H1 (cell line): ENCODE data around the gene GPR39. TPM values are rescaled to one million over a fixed set of nuclear protein-coding genes. Genes with fewer than 3 reads are reported as not detected.

Source experiments
- CTCF ChIA-PET: fragments of 300-600 bp; sonication (Branson Sonifier 250); formaldehyde crosslinking; loops from one replicate; lab custom pipeline; 2021; ENCODE audit not compliant: partially characterized antibody; lab: Charles Lee
- POLR2A ChIA-PET: fragments of 300-600 bp; sonication (Branson Sonifier 250); formaldehyde crosslinking; loops from one replicate; lab custom pipeline; 2021; ENCODE audit warnings: inconsistent platforms; ENCODE audit not compliant: partially characterized antibody; lab: Charles Lee
- DNase-seq, 2 experiments: peaks; one replicate each; pipeline versions ENCODE4 v3.0.0 to v3.0.0-alpha.2; 2010 to 2022; ENCODE audit warnings: low spot score in 2 of 2, low read depth in 1 of 2, mixed read lengths in 1 of 2
- FAIRE-seq: peaks from 2 replicates; lab custom pipeline; 2011; peaks lifted over from hg19 to GRCh38; lab: Jason Lieb, UNC
- H2AFZ ChIP-seq: 2 replicates; pipeline ENCODE4 v1.8.1; 2012; ENCODE audit warnings: low read length, inconsistent platforms
- H2AK5ac ChIP-seq: 2 replicates; pipeline ENCODE4 v1.6.1; 2013; ENCODE audit warnings: low read depth, low read length
- H2BK120ac ChIP-seq: replicated peaks from 2 replicates; pipeline ENCODE3; 2013; ENCODE audit warnings: low read depth, low read length, inconsistent platforms
- H2BK12ac ChIP-seq: 2 replicates; pipeline ENCODE4 v1.6.1; 2013; ENCODE audit warnings: low read depth, low read length
- H2BK15ac ChIP-seq: 2 replicates; pipeline ENCODE4 v1.6.1; 2013; ENCODE audit warnings: low read length
- H2BK20ac ChIP-seq: 2 replicates; pipeline ENCODE4 v1.6.1; 2013; ENCODE audit warnings: low read length
- H2BK5ac ChIP-seq: 2 replicates; pipeline ENCODE4 v1.6.1; 2013; ENCODE audit warnings: low read depth, low read length
- H3K14ac ChIP-seq: 2 replicates; pipeline ENCODE4 v1.6.1; 2013; ENCODE audit warnings: inconsistent platforms; ENCODE audit not compliant: insufficient read length
- H3K18ac ChIP-seq: 2 replicates; pipeline ENCODE4 v1.6.1; 2013; ENCODE audit warnings: low read length; ENCODE audit errors: extremely low read depth
- H3K23ac ChIP-seq: 2 replicates; pipeline ENCODE4 v1.6.1; 2013; ENCODE audit warnings: inconsistent platforms; ENCODE audit not compliant: insufficient read length
- H3K23me2 ChIP-seq: 2 replicates; pipeline ENCODE4 v1.6.1; 2013; ENCODE audit warnings: low read depth, low read length
- H3K27ac ChIP-seq: 2 replicates; pipeline ENCODE4 v1.6.1; 2011; ENCODE audit warnings: low read depth, low read length, inconsistent platforms
- H3K27me3 ChIP-seq, 4 experiments: replicated peaks in 1 of 4; 1 replicate in 1 of 4; 2 replicates in 3 of 4; pipeline versions ENCODE4 v1.6.1 to v1.8.1; 2011 to 2013; ENCODE audit warnings: low read length in 3 of 4, mild to moderate bottlenecking in 3 of 4, inconsistent platforms in 2 of 4, mixed read lengths in 2 of 4, moderate library complexity in 1 of 4; ENCODE audit not compliant: control insufficient read depth in 3 of 4, insufficient read depth in 3 of 4; ENCODE audit errors: extremely low read depth in 1 of 4
- H3K36me3 ChIP-seq, 4 experiments: 2 replicates each; pipeline versions ENCODE4 v1.6.1 to v1.8.1; 2011 to 2013; ENCODE audit warnings: mild to moderate bottlenecking in 4 of 4, low read length in 3 of 4, moderate library complexity in 2 of 4, control low read depth in 1 of 4, inconsistent platforms in 1 of 4; ENCODE audit not compliant: insufficient read depth in 4 of 4, control insufficient read depth in 2 of 4
- H3K4ac ChIP-seq: replicated peaks from 2 replicates; pipeline ENCODE3; 2013; ENCODE audit warnings: low read length, low read depth, mixed read lengths, inconsistent platforms; ENCODE audit not compliant: insufficient read length
- H3K4me1 ChIP-seq, 4 experiments: replicated peaks in 1 of 4; 1 replicate in 1 of 4; 2 replicates in 3 of 4; pipeline versions ENCODE4 v1.6.1 to v1.8.1; 2011 to 2013; ENCODE audit warnings: low read length in 3 of 4, inconsistent platforms in 2 of 4, mixed read lengths in 1 of 4; ENCODE audit not compliant: insufficient read depth in 4 of 4, control insufficient read depth in 3 of 4
- H3K4me2 ChIP-seq, 2 experiments: 2 replicates each; pipeline versions ENCODE4 v1.6.1 to v1.8.1; 2011 to 2013; ENCODE audit warnings: low read depth in 2 of 2, low read length in 2 of 2, control low read depth in 1 of 2, inconsistent platforms in 1 of 2, mild to moderate bottlenecking in 1 of 2; ENCODE audit not compliant: insufficient read depth in 1 of 2
- H3K4me3 ChIP-seq, 4 experiments: fragments of 200-600, 300-600 bp in 1 of 4; sonication (generic), shearing (Covaris generic), sonication (Bioruptor Twin) in 1 of 4; 2 replicates each; pipeline versions ENCODE4 v1.5.1 to v1.8.1; 2011 to 2016; ENCODE audit warnings: low read length in 4 of 4, low read depth in 3 of 4, control low read depth in 2 of 4, inconsistent platforms in 2 of 4, mild to moderate bottlenecking in 2 of 4, mixed read lengths in 1 of 4, moderate library complexity in 1 of 4; ENCODE audit not compliant: insufficient read depth in 2 of 4; ENCODE audit errors: extremely low read depth in 1 of 4
- H3K56ac ChIP-seq: replicated peaks from 2 replicates; pipeline ENCODE3; 2013; ENCODE audit warnings: low read depth, mild to moderate bottlenecking, mixed read lengths, low read length, inconsistent platforms; ENCODE audit not compliant: insufficient read length
- H3K79me1 ChIP-seq: 2 replicates; pipeline ENCODE4 v1.6.1; 2013; ENCODE audit warnings: low read depth, low read length, control low read depth
- H3K79me2 ChIP-seq, 2 experiments: 2 replicates each; pipeline versions ENCODE4 v1.6.1 to v1.8.1; 2012 to 2013; ENCODE audit warnings: low read length in 2 of 2, mild to moderate bottlenecking in 2 of 2, inconsistent platforms in 1 of 2; ENCODE audit not compliant: insufficient read depth in 2 of 2, control insufficient read depth in 1 of 2
- H3K9ac ChIP-seq, 4 experiments: replicated peaks in 1 of 4; 1 replicate in 1 of 4; 2 replicates in 3 of 4; pipeline versions ENCODE4 v1.6.1 to v1.8.1; 2011 to 2013; ENCODE audit warnings: low read depth in 3 of 4, low read length in 3 of 4, control low read depth in 2 of 4, mild to moderate bottlenecking in 2 of 4, moderate library complexity in 2 of 4, inconsistent platforms in 1 of 4; ENCODE audit errors: extremely low read depth in 1 of 4
- H3K9me3 ChIP-seq, 2 experiments: 2 replicates each; pipeline versions ENCODE4 v1.6.1 to v1.8.1; 2012 to 2013; ENCODE audit warnings: mild to moderate bottlenecking in 2 of 2, moderate library complexity in 2 of 2, control low read depth in 1 of 2, inconsistent platforms in 1 of 2, low read depth in 1 of 2, low read length in 1 of 2, mixed read lengths in 1 of 2; ENCODE audit not compliant: insufficient read depth in 2 of 2
- H4K20me1 ChIP-seq, 2 experiments: replicated peaks in 1 of 2; 2 replicates each; pipeline versions ENCODE3 to v1.8.1; 2011 to 2013; ENCODE audit warnings: inconsistent platforms in 2 of 2, low read length in 2 of 2, mild to moderate bottlenecking in 1 of 2; ENCODE audit not compliant: insufficient read depth in 2 of 2, control insufficient read depth in 1 of 2
- H4K5ac ChIP-seq: 2 replicates; pipeline ENCODE4 v1.6.1; 2013; ENCODE audit warnings: low read length, low read depth, mixed read lengths, inconsistent platforms; ENCODE audit not compliant: insufficient read length
- H4K8ac ChIP-seq: 2 replicates; pipeline ENCODE4 v1.8.0; 2013; ENCODE audit warnings: mild to moderate bottlenecking, moderate library complexity, low read length, inconsistent platforms; ENCODE audit not compliant: insufficient read depth; ENCODE audit errors: extremely low read depth
- H4K91ac ChIP-seq: replicated peaks from 2 replicates; pipeline ENCODE3; 2013; ENCODE audit warnings: low read length, mixed read lengths, inconsistent platforms; ENCODE audit not compliant: insufficient read length
- CEBPB ChIP-seq: IDR thresholded peaks from 2 replicates; pipeline ENCODE4 v1.6.1; 2012; ENCODE audit warnings: low read depth, low read length
- CREB1 ChIP-seq: IDR thresholded peaks from 2 replicates; pipeline ENCODE4 v1.6.1; 2012; ENCODE audit warnings: inconsistent platforms
- CTBP2 ChIP-seq: IDR thresholded peaks from 2 replicates; pipeline ENCODE4 v1.7.0; 2011; ENCODE audit warnings: borderline replicate concordance, mild to moderate bottlenecking, moderate library complexity, mixed read lengths, low read length; ENCODE audit not compliant: insufficient read depth, insufficient read length
- EP300 ChIP-seq, 2 experiments: IDR thresholded peaks; 1 replicate in 1 of 2; 2 replicates in 1 of 2; pipeline ENCODE4 v1.6.1; 2011 to 2012; ENCODE audit warnings: low read depth in 2 of 2, low read length in 2 of 2, mild to moderate bottlenecking in 2 of 2, borderline replicate concordance in 1 of 2, inconsistent platforms in 1 of 2, moderate library complexity in 1 of 2
- JUN ChIP-seq: IDR thresholded peaks from 2 replicates; pipeline ENCODE4 v1.6.1; 2011; ENCODE audit warnings: low read depth, mild to moderate bottlenecking, improper control_type of control experiment, low read length
- KDM1A ChIP-seq: fragments of 200-600, 300-600 bp; sonication (generic); IDR thresholded peaks from 2 replicates; pipeline ENCODE4 v1.7.1; 2016; ENCODE audit warnings: mild to moderate bottlenecking, low read length, borderline replicate concordance
- NRF1 ChIP-seq: IDR thresholded peaks from 2 replicates; pipeline ENCODE4 v1.6.1; 2011; ENCODE audit warnings: mild to moderate bottlenecking, low read depth, low read length, improper control_type of control experiment
- RNF2 ChIP-seq: fragments of 200-900, 300-1000 bp; sonication (generic); IDR thresholded peaks from 2 replicates; pipeline ENCODE4 v1.7.1; 2016; ENCODE audit warnings: borderline replicate concordance, low read depth, mild to moderate bottlenecking, antibody characterized with exemption, low read length; ENCODE audit not compliant: poor library complexity, severe bottlenecking; ENCODE audit errors: missing control alignments
- RXRA ChIP-seq: IDR thresholded peaks from 2 replicates; pipeline ENCODE4 v1.6.1; 2011; ENCODE audit warnings: low read depth, mild to moderate bottlenecking, low read length, moderate library complexity; ENCODE audit not compliant: insufficient read depth
- TBP ChIP-seq: IDR thresholded peaks from 2 replicates; pipeline ENCODE4 v1.6.1; 2011; ENCODE audit warnings: low read depth, low read length, improper control_type of control experiment
- ZNF274 ChIP-seq: IDR thresholded peaks from 2 replicates; pipeline ENCODE4 v1.7.0; 2012; ENCODE audit warnings: low read length, borderline replicate concordance; ENCODE audit errors: extremely low read depth
- WGBS, 2 experiments: shearing (Covaris generic) in 1 of 2; methylation state at CpG; one replicate each; pipeline versions ENCODE4 v1.1.6 to v1.1.7; 2013 to 2015; ENCODE audit warnings: low lambda C conversion rate in 2 of 2, mixed read lengths in 2 of 2, inconsistent platforms in 1 of 2, low coverage in 1 of 2, missing lambda C conversion rate in 1 of 2; ENCODE audit not compliant: insufficient replicate concordance in 2 of 2, insufficient coverage in 1 of 2, insufficient read length in 1 of 2; ENCODE audit errors: extremely low coverage in 1 of 2, missing lambda C conversion rate in 1 of 2; 5-methylcytosine and 5-hydroxymethylcytosine counted together
- polyA plus RNA-seq, 7 experiments: library from polyadenylated mRNA; depleted of rRNA in 3 of 7; stranded (reverse) in 5 of 7; unstranded in 2 of 7; fragments of >200 nt in 5 of 7; fragments of 200-250 nt in 2 of 7; gene quantifications; 1 replicate in 5 of 7; 2 replicates in 1 of 7; 4 replicates in 1 of 7; pipeline versions ENCODE4 v1.2.1 to v1.2.3, GENCODE V29; 2011 to 2013; ENCODE audit warnings: missing spikeins in 2 of 7, mixed read lengths in 2 of 7
- total RNA-seq: library from RNA; stranded (reverse); fragmentation: NEBNext Ultra II Directional; extraction: Animal tissue kit (Norgen Biotek cat#: 25700); gene quantifications from 2 replicates; pipeline ENCODE4 v1.2.1, GENCODE V29; 2021

Gene GPR39
- total and polyA plus RNA-seq, 2 of the 8 experiments (the other 6 are each of a cell fraction or from before 2014, with no cell fraction given): 0.63 to 2.7 TPM

- Histone ChIP-seq H4K5ac (no peak overlapping the region), H3K4me3 (no peak overlapping the region), H2BK120ac (no peak overlapping the region), H3K4me1 (peaks cover 2 to 5% (median 3%) of the 10 kb centered on the region in 4 experiments; a peak in 4 of 7 replicates), H3K14ac (no peak overlapping the region), H3K79me1 (no peaks in the 10 kb centered on the region), H2BK20ac (no peak overlapping the region), H3K23ac (no peak overlapping the region), H2BK12ac (no peak overlapping the region), H3K27me3 (peaks cover 0 to 11% (median 6%) of the 10 kb centered on the region in 4 experiments; a peak in 4 of 7 replicates), H4K91ac (no peak overlapping the region), H3K23me2 (peaks cover 6% of the 10 kb centered on the region), H3K4me2 (no peak overlapping the region), H4K8ac (no peak overlapping the region), H4K20me1 (no peaks in the 10 kb centered on the region), H3K79me2 (no peaks in the 10 kb centered on the region), H2BK15ac (no peak overlapping the region), H3K18ac (no peak overlapping the region), H2AK5ac (no peak overlapping the region), H3K56ac (no peak overlapping the region), H2AFZ (no peak overlapping the region), H2BK5ac (no peak overlapping the region), H3K36me3 (no peaks in the 10 kb centered on the region), H3K9ac (no peak overlapping the region), H3K9me3 (no peaks in the 10 kb centered on the region), H3K4ac (no peak overlapping the region), H3K27ac (no peak overlapping the region)
- ChIA-PET POLR2A (no interaction called here), CTCF (interaction anchor here (1.0 to 1.1 kb wide), 2 partner anchors 9 to 15 kb away, joined by 3 to 5 read pairs; no protein-coding TSS in a partner anchor)
- 94% methylated on average over 2 of the region's 2 CpGs; no CpG with 5 or more reads in 1 of the 2 experiments for WGBS, 2 experiments
- DNase-seq (no peak), FAIRE-seq (no peak)
- TF ChIP-seq TBP (no peak), NRF1 (no peak), KDM1A (no peak), CTBP2 (no peak), CREB1 (no peak), RNF2 (no peak), JUN (no peak), EP300 (IDR thresholded peaks at IDR 0.05; ENCODE audit: borderline replicate concordance in 1 of 2, low read depth in 2 of 2, low read length in 2 of 2) (no peak), ZNF274 (no peak), CEBPB (no peak), RXRA (no peak)
Observed at GRCh38 chr2:132420816-132421805, 4.5 kb downstream of the GPR39 start.
